Keratinocyte (primary cell): ENCODE data around the gene URM1.

Experiments
- EZH2 ChIP-seq: IDR thresholded peaks from one replicate; pipeline ENCODE4 v1.6.1; 2012; ENCODE audit warnings: inconsistent platforms, mild to moderate bottlenecking, low read length, moderate library complexity
- TF ChIP-seq, protein P1 (sequence below), 3 experiments: IDR thresholded peaks in 1 of 3; conservative IDR thresholded peaks in 1 of 3; optimal IDR thresholded peaks in 1 of 3; 2 replicates in 2 of 3; 3 replicates in 1 of 3; pipeline versions ENCODE3 to v1.5.1; 2011; ENCODE audit warnings: low read length in 3 of 3, mild to moderate bottlenecking in 3 of 3, moderate library complexity in 2 of 3, control low read depth in 1 of 3, inconsistent platforms in 1 of 3; ENCODE audit not compliant: insufficient read depth in 2 of 3; ENCODE audit errors: extremely low read depth in 1 of 3

DNA sequence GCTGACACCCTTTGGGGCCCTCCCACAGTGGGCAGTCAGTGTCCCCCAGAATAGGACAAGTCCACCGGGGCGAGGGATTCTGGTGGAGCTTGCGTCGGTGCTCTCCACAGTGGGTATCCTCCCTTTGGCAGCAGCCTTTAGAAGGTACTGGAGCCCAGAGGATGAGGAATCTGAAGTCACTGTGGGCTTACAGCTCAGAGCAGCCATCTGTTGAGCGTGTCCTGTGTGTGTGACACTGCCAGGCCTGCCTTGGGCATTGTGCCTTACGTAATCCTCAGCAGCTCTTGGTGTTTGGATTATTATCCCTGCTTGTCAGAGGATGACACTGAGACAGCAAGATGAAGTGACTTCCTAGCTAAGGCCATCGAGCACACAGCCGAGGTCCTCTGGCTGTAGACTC is 12.6 kb downstream of the URM1 start:
- TF ChIP-seq, protein P1, sequence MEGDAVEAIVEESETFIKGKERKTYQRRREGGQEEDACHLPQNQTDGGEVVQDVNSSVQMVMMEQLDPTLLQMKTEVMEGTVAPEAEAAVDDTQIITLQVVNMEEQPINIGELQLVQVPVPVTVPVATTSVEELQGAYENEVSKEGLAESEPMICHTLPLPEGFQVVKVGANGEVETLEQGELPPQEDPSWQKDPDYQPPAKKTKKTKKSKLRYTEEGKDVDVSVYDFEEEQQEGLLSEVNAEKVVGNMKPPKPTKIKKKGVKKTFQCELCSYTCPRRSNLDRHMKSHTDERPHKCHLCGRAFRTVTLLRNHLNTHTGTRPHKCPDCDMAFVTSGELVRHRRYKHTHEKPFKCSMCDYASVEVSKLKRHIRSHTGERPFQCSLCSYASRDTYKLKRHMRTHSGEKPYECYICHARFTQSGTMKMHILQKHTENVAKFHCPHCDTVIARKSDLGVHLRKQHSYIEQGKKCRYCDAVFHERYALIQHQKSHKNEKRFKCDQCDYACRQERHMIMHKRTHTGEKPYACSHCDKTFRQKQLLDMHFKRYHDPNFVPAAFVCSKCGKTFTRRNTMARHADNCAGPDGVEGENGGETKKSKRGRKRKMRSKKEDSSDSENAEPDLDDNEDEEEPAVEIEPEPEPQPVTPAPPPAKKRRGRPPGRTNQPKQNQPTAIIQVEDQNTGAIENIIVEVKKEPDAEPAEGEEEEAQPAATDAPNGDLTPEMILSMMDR (optimal IDR thresholded peaks at IDR 0.05 in 1 of 3, IDR thresholded peaks at IDR 0.05 in 1 of 3, conservative IDR thresholded peaks at IDR 0.05 in 1 of 3; ENCODE audit: extremely low read depth in 1 of 3, insufficient read depth in 2 of 3, low read length in 3 of 3) = no peak
- no peak for TF ChIP-seq EZH2
